Gastroesophageal sphincter (tissue), 4 donors: Measurements from ENCODE around the gene LSP1. TPM values are rescaled to one million over a fixed set of nuclear protein-coding genes. Genes with fewer than 3 reads are reported as not detected.

Experiments
- ATAC-seq: fragments of 150-250 bp; one replicate; pipeline ENCODE4 v1.9.1; 2016; ENCODE audit warnings: mild to moderate bottlenecking, moderate library complexity
- H3K27ac ChIP-seq, 4 donors: fragments of 200-600 bp; sonication (generic) in 3 of 4; 1 replicate in 3 of 4; 2 replicates in 1 of 4; pipeline ENCODE4 v1.5.1; 2016 to 2019
- H3K27me3 ChIP-seq: fragments of 200-600 bp; sonication (generic); one replicate; pipeline ENCODE4 v1.5.1; 2019
- H3K36me3 ChIP-seq, 2 donors: fragments of 200-600 bp; sonication (generic); one replicate each; pipeline ENCODE4 v1.5.1; 2019; ENCODE audit warnings: control low read depth in 1 of 2
- H3K4me1 ChIP-seq, 3 donors: fragments of 200-600 bp; sonication (generic); 1 replicate in 2 of 3; 2 replicates in 1 of 3; pipeline ENCODE4 v1.5.1; 2016 to 2019; ENCODE audit warnings: control low read depth in 2 of 3
- H3K4me3 ChIP-seq, 2 donors: fragments of 200-600 bp; sonication (generic); one replicate each; pipeline ENCODE4 v1.5.1; 2019; ENCODE audit warnings: mild to moderate bottlenecking in 1 of 2, moderate library complexity in 1 of 2
- H3K9me3 ChIP-seq, 3 donors: fragments of 200-600 bp; sonication (generic); one replicate each; pipeline ENCODE4 v1.5.1; 2017 to 2019; ENCODE audit warnings: control low read depth in 2 of 3
- EP300 ChIP-seq: sonication (generic); formaldehyde crosslinking; IDR thresholded peaks from one replicate; pipeline ENCODE4 v1.6.1; 2017; ENCODE audit warnings: antibody characterized with exemption, mild to moderate bottlenecking
- POLR2A ChIP-seq, 2 donors: fragments of 450-650 bp; IDR thresholded peaks; one replicate each; pipeline ENCODE4 v1.6.1; 2017; ENCODE audit warnings: antibody characterized with exemption in 2 of 2, mild to moderate bottlenecking in 2 of 2, moderate library complexity in 1 of 2
- POLR2AphosphoS5 ChIP-seq: sonication (generic); formaldehyde crosslinking; IDR thresholded peaks from one replicate; pipeline ENCODE4 v1.6.1; 2017; ENCODE audit warnings: antibody characterized with exemption
- WGBS, 2 donors: methylation state at CpG; one replicate each; pipeline ENCODE4 v1.1.5; 2018; ENCODE audit warnings: low coverage in 1 of 2; 5-methylcytosine and 5-hydroxymethylcytosine counted together
- total RNA-seq, 4 donors: library from RNA; depleted of rRNA; stranded (reverse); fragments of >200 nt; gene quantifications; one replicate each; pipeline ENCODE4 v1.1.0, GENCODE V29; 2016
- TF ChIP-seq, protein P1 (sequence below), 4 experiments: fragments of 200-600 bp in 2 of 4; fragments of 450-650 bp in 2 of 4; sonication (generic) in 1 of 4; IDR thresholded peaks; one replicate each; pipeline ENCODE4 v1.5.1; 2017 to 2019; ENCODE audit warnings: antibody characterized with exemption in 4 of 4, mild to moderate bottlenecking in 2 of 4, moderate library complexity in 2 of 4

LSP1 gene
- total RNA-seq, 4 donors from 2014 or later, result 13.4 to 133 (median 47.7) TPM

DNA sequence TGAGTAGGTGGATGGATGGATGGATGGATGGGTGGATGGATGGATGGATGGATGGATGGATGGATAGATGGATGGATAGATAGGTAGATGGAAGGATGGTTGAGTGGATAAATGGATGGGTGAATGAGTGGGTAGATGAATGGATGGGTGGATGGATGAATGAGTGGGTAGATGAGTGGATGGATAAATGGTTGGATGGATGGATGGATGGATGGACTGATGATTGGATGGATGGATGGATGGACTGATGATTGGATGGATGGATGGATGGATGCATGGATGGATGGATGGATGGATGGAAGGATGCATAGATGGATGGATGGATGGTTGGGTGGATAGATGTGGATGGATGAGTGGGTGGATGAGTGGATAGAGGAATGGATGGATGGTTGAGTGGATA, 31.3 kb upstream of the LSP1 start:
- Histone ChIP-seq H3K27ac (no peak overlapping the region), H3K9me3 (peaks cover 0 to 28% (median 0%) of the 10 kb centered on the region in 3 donors), H3K36me3 (no peaks in the 10 kb centered on the region), H3K4me1 (peaks cover 0 to 1% (median 0%) of the 10 kb centered on the region in 3 donors), H3K27me3 (peaks cover 21% of the 10 kb centered on the region), H3K4me3 (no peak overlapping the region)
- TF ChIP-seq POLR2A (IDR thresholded peaks at IDR 0.05) (no peak), POLR2AphosphoS5 (no peak), EP300 (no peak)
- TF ChIP-seq, protein P1, sequence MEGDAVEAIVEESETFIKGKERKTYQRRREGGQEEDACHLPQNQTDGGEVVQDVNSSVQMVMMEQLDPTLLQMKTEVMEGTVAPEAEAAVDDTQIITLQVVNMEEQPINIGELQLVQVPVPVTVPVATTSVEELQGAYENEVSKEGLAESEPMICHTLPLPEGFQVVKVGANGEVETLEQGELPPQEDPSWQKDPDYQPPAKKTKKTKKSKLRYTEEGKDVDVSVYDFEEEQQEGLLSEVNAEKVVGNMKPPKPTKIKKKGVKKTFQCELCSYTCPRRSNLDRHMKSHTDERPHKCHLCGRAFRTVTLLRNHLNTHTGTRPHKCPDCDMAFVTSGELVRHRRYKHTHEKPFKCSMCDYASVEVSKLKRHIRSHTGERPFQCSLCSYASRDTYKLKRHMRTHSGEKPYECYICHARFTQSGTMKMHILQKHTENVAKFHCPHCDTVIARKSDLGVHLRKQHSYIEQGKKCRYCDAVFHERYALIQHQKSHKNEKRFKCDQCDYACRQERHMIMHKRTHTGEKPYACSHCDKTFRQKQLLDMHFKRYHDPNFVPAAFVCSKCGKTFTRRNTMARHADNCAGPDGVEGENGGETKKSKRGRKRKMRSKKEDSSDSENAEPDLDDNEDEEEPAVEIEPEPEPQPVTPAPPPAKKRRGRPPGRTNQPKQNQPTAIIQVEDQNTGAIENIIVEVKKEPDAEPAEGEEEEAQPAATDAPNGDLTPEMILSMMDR (IDR thresholded peaks at IDR 0.05), result no peak
- ATAC-seq, result no peak

DNA sequence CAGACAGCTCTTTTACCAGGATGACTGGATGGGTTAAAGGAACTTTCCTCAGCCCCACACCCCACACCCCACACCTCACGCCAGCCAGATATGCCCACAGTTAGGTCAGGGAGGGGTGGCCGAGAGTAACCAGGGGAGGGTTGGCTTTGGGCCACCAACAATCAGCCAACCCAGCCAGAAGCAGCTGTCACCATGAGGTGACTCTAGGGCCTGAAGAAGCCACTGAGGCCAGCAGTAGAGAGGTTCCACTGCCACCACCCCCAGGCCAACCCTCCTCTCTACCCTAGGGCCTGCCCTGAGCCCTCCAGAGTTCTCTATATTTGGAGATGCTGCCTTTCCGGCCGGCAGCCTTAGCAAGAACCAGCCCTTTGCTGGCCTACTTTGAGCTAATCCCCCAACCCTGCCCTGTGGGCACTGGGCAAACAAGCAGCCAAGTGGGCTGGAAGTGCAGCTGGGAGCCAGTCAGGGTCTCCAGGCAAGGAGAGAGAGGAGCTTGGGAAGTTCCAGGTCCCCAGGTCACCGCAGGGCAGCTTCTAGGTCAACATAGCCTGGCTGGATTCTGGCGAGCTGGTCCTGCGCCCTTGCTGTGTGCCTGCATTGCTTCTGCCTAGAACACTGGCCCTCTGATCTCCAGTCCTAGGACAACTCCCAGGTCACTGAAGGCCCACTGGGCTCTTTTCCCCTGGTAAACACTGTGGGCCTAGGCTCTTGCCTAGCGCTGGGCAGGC, 30.1 kb upstream of the LSP1 start:
- Histone ChIP-seq H3K4me3 (no peak overlapping the region), H3K27ac (no peak overlapping the region), H3K36me3 (no peaks in the 10 kb centered on the region), H3K27me3 (peaks cover 30% of the 10 kb centered on the region), H3K4me1 (peaks cover 0 to 13% (median 0%) of the 10 kb centered on the region in 3 donors), H3K9me3 (peaks cover 0 to 22% (median 0%) of the 10 kb centered on the region in 3 donors)
- WGBS, 2 donors, result no CpG with 5 or more reads among the region's 8 CpGs
- ATAC-seq, result no peak
- TF ChIP-seq, protein P1 (IDR thresholded peaks at IDR 0.05), result no peak
- no peak for TF ChIP-seq EP300
- TF ChIP-seq POLR2AphosphoS5, result no peak
- no peak for TF ChIP-seq POLR2A (IDR thresholded peaks at IDR 0.05)

DNA sequence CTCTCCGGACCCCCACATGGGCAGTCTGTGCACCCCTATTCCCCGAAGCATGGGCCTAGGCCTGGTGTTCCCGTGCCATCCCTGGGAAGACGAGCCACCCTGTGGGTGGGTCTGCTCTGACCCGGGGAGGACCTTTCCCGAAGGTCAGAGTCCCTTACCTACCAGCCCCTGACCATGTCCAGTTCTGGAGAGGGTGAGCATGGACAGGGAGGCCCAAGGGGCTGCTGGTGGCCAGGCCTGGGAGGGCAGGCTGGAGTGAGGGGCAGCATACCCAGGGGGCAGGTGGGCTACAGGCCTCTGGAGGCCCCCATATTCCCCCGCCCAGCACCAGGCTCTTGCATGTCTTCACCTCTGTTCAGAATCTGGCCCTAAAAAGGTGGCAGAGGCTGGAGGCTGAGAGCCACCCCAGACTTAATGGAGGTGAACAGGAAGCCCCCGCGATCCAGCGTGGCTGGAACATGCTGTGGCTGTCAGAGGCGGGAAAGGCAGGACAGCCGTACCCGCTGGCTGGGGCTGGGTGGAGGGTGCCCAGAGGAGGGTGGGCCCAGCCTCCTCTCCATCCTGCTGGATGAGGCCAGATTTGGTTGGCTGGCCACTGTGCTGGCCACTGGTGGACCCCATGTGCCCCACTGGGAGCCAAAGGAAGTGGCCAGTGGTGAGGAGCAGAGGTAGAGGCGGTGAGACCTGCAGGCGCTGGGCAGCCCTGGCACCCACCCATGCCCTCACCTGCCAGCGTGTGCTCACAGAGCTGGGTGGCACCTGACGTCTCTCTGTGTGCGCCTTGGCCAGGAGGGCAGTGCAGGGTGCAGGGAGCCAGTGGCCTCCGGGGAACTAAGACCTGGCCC, 29.3 kb upstream of the LSP1 start:
- Histone ChIP-seq H3K27me3 (peaks cover 31% of the 10 kb centered on the region), H3K4me1 (peaks cover 0 to 13% (median 0%) of the 10 kb centered on the region in 3 donors), H3K9me3 (peaks cover 0 to 14% (median 0%) of the 10 kb centered on the region in 3 donors), H3K27ac (no peak overlapping the region), H3K36me3 (no peaks in the 10 kb centered on the region), H3K4me3 (no peak overlapping the region)
- TF ChIP-seq POLR2A (IDR thresholded peaks at IDR 0.05) (no peak), POLR2AphosphoS5 (no peak), EP300 (no peak)
- TF ChIP-seq, protein P1 (IDR thresholded peaks at IDR 0.05), result no peak
- no CpG with 5 or more reads among the region's 19 CpGs for WGBS, 2 donors
- no peak for ATAC-seq

DNA sequence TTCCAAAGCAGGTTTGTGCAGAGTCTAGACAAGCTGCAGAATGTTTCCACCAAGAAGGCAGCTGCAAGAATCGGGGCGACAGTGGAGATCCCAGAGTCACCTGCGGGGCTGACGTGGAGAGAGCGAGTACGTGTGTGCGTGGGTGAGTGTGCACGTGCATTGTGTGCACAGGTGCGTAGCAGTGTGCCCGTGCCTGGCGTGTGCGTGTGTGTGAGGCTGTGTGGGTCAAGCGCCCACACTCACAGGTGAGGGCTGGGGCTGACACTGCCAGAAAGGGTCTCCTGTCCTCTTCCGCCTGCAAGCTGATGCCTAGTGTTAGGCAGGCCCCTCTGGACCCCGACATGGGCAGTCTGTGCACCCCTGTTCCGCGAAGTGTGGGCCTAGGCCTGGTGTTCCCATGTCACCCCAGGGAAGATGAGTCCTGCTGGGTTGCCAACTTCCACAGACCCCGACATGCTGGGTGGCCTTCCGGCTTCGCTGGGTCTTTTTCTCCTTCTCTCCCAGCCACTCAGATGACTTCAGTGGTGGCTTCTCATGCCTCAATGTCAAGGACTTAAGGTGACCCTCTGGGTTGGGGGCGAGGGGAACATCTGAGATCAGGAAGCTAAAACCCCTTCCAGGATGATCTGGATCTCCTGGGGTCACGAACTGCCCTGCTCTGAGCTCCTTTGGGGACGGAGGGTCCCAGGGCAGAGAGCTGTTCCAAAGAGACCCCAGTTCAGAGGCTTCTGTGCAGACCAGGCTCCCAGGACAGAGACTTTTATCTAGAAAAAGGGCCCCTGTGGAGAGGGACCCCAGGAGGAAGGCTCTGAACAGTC, 28.5 kb upstream of the LSP1 start:
- Histone ChIP-seq H3K4me1 (peaks cover 0 to 13% (median 0%) of the 10 kb centered on the region in 3 donors), H3K36me3 (no peaks in the 10 kb centered on the region), H3K27ac (no peak overlapping the region), H3K4me3 (no peak overlapping the region), H3K27me3 (peaks cover 39% of the 10 kb centered on the region), H3K9me3 (peaks cover 0 to 6% (median 0%) of the 10 kb centered on the region in 3 donors)
- TF ChIP-seq, protein P1 (IDR thresholded peaks at IDR 0.05), result no peak
- TF ChIP-seq POLR2AphosphoS5 (no peak), POLR2A (IDR thresholded peaks at IDR 0.05) (no peak), EP300 (no peak)
- WGBS, 2 donors, result 88 to 95% methylated on average over 7 to 11 of the region's 23 CpGs
- ATAC-seq, result no peak
